ENCODE data around the gene CNOT9.

- no peak for TF ChIP-seq CTCF (IDR thresholded peaks at IDR 0.05; ENCODE audit: insufficient read depth, low read depth, low read length)
- no peak for TF ChIP-seq EZH2 (IDR thresholded peaks at IDR 0.05; ENCODE audit: insufficient read depth, low read length)
Observed at GRCh38 chr2:218638372-218638771, 69.7 kb downstream of the CNOT9 start.
